D721Med (cell line): Measurements from ENCODE around the gene WHRN.

Experiments used
- DNase-seq: peaks from one replicate; pipeline ENCODE4 v3.0.0; 2011; ENCODE audit warnings: low spot score; ENCODE audit not compliant: insufficient read length
- FAIRE-seq: peaks from 2 replicates; lab custom pipeline; 2011; peaks lifted over from hg19 to GRCh38; lab: Jason Lieb, UNC
- CTCF ChIP-seq: IDR thresholded peaks from 2 replicates; pipeline ENCODE4 v1.5.1; 2012; ENCODE audit warnings: mild to moderate bottlenecking, control low read depth; ENCODE audit not compliant: insufficient read depth; ENCODE audit errors: missing control alignments

WHRN gene

GRCh38 chr9:114416906-114417305, 88.4 kb downstream of the WHRN start:
- DNase-seq = no peak
- no peak for TF ChIP-seq CTCF
- no peak for FAIRE-seq

GRCh38 chr9:114416290-114416689, 89.0 kb downstream of the WHRN start:
- no peak for TF ChIP-seq CTCF
- no peak for DNase-seq
- FAIRE-seq = no peak

- DNase-seq (no peak), FAIRE-seq (no peak)
- TF ChIP-seq CTCF = no peak
Observed at GRCh38 chr9:114414346-114414745, 90.9 kb downstream of the WHRN start.

GRCh38 chr9:114413861-114414301, 91.4 kb downstream of the WHRN start:
- FAIRE-seq = no peak
- no peak for DNase-seq
- no peak for TF ChIP-seq CTCF

GRCh38 chr9:114412048-114412683, 93.1 kb downstream of the WHRN start:
- no peak for TF ChIP-seq CTCF
- FAIRE-seq = no peak
- no peak for DNase-seq

- FAIRE-seq = no peak
- DNase-seq = no peak
- TF ChIP-seq CTCF = no peak
Observed at GRCh38 chr9:114411452-114411851, 93.8 kb downstream of the WHRN start.

GRCh38 chr9:114410910-114411309, 94.4 kb downstream of the WHRN start:
- FAIRE-seq (no peak), DNase-seq (no peak)
- TF ChIP-seq CTCF = no peak
